Measurements from ENCODE around the gene SLC6A13.
"Not testable (repeated sequence)": the region's sequence is repeated elsewhere in the genome, so short reads cannot be mapped to it uniquely, and the experiment has no call there.

The SLC6A13 gene

DNA sequence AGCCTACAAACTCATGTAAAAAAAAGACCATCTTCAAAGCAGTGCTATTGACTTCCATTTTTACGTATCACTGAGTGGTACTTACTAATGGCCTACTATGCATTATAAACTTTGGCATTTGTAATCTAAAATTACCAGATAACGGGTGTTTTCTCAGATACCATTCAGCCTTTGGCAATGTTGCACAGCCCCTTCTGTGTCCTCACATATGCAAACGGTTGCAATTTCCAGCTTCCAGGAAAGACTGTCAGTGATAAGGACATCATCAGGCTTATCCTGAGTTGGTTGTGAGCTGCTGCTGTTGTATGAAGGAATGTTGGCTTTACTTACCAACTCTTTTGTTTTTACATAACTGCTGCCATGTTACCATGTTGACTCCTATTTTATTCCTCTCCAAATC lies 1.6 kb upstream of the SLC6A13 start:
- no peak for DNase-seq (ENCODE audit: low spot score)

DNA sequence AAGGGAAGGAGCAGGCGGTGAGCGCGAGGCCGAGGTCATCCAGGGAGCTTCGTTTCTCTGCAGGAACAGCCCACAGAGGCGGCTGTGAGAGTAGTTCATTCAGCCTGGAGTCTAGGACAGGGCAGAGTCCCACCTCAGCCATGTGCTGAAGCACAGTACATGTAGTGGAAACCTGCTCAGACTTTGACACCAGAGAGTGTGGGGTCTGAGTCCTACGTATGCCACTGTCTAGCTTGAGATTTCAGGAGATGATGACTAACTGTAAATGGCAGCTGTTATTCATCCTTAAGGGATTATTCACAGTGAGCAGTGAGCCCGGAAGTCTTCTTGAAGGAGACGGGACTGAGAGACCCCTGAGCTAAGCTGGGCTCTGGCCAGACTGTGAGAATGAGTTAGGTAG lies 938 bp upstream of the SLC6A13 start:
- DNase-seq (ENCODE audit: low spot score) = no peak

DNA sequence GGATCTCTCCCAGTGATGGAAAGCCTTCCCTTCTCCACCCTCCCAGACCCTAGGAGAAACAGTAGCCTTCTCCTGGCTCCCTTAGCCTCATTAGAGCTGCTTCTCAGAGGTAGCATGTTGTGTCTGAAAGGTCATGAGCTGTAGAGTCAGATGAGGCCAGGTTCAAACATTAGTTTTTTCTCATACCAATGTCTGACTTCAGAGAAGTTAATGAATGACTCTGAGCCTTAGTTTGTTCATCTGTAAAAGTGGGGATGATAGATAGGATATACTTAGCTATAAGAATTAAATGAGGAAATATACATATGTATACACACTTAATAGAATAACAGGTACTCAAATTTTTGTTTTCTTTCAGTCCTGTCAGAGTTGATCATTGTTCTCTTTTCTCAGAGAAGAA lies 523 bp downstream of the SLC6A13 start:
- DNase-seq (ENCODE audit: low spot score) = no peak

DNA sequence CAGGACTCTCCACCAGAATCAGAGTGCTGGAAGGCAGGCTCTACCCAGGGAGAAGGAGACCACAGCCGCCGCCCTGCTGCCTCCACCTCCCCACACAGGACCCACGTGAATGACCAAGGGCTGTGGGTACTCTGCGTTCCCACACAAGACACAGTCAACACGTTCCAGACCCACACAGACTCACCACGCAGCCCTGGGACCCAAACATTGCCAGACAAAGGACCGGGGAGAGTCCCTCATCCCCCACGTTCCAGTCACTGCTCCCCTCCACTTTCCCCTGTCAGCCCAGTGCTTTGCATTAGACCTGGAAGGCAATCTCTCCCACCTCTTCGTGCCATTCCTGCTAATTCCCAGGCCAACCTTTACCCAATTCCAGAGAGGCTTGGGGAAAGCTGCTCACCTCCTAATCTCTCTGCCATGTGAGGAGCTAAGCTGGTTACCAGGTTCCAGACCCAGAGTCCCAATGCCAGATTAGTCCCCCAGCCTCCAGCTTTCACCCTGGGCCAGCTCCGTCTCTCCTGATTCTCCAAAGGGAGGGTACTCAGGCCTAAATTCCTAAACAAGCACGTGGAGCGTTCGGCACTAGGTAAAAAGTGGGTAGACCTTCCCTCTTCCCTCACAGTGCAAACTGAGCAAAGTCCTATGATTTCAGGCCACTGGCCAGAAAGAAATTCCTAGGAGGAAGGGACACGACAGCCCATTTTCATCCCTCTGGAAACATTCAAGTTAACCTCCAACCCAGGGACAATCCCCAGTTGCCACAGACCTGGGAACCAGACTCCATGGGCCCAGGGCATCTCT lies 4.9 kb downstream of the SLC6A13 start:
- DNase-seq (ENCODE audit: low spot score) = no peak

DNA sequence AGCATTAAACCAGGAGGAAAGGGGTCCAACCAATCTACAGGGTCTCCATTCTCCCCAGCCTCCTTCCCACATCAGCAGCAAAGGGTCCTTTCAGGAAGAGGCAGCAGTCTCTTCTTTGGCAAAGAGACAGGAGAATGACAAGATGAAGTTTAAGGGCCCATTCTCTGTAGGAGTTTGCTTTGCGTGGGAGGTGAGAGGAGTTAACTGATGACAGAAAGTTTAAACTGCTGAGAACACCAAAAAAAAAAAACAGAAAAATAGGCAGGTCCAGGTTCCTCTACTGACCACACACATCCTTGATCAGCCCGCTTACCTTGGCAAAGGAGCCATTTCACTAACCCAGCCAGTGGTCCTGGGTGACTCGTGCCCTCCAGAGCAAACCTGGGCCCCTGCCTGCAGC lies 5.7 kb downstream of the SLC6A13 start:
- DNase-seq (ENCODE audit: low spot score) = no peak

DNA sequence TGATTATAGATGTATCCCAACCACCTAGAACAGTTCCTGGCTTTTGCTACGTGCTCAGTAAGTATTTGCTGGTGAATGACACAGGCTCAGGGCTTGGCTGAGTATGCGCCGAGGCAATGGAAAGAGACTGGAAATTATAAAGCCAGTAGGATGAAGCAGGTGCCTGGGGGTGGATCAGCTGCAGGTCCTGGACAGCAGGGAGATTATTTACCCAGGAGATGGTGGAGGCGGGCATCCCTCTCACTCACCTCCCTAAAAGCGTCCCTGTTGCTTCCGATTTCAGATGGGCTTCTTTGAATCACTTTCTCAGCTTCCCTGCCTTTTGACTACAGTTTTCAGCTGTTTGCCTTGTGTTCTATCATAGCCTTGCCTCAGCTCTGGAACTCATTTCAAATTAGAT lies 6.4 kb downstream of the SLC6A13 start:
- DNase-seq (ENCODE audit: low spot score) = no peak

DNA sequence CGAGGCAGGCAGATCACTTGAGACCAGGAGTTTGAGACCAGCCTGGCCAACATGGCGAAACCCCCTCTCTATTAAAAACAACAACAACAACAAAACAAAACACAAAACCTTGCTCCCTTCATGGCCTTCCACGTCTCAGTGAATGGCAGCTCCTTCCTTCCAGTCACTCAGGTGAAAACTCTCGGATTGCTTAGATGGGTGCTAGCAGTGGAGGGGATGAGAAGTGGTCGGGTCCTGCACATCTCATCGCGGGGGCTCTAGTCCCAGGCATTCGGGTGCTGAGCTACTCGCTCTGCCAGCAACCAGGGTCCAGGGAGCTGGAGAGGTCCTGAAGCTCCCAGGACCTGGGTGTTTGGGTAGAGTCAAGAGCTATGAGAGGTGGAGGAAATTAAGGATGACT lies 7.7 kb downstream of the SLC6A13 start:
- no peak for DNase-seq (ENCODE audit: low spot score)

DNA sequence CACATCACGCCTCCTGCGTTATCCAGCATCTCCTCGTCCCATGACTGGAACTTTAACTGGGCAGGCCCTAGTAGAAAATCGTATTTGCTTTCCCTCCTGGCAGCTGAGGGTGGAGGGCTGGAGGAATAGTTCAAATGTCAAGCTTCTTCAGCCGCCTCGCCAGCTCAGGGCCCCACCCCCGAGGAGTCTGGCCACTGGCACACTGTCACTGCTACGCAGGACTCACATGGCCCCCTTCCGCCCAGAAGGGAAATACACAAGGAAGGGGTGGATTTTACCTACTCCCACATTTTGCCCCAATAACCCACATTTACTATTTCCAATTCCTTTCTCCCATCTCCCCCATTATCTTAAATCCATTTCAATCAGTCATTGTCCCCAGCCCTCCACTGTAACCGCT lies 8.6 kb downstream of the SLC6A13 start:
- DNase-seq (ENCODE audit: low spot score) = no peak

DNA sequence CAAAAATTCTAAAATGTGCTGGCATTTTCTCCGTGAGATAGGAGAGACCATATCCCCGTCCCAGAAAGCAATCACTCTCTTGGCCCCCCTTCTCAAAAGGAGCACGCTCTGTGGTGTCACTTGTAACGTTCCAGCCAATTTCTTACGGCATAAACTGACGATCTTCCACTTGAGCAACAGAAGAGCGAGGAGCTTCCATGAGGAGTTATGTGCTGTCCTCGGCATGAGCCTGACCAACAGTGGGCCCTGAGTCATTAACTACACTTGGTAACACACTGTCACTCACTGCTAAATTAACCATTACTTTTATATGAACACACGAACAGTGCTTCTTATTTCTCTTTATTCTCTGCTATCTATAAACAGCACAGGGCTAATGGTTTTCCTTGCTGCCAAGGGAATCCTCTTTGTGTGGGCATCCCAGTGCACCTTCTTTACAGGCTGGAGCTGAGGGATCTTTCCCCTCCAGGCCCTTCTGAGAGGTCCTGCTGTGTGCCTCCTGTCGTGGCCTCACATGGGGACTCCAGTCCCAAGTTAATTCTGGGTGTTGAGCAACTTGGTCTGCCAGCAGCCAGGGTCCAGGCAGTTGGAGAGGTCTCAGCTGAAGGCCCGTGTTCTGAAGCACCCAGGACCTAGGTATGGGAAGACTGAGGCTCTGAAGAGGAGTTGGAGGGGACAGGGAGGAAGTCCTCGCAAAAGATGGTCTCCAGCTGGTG lies 9.4 kb downstream of the SLC6A13 start:
- no peak for DNase-seq (ENCODE audit: low spot score)

DNA sequence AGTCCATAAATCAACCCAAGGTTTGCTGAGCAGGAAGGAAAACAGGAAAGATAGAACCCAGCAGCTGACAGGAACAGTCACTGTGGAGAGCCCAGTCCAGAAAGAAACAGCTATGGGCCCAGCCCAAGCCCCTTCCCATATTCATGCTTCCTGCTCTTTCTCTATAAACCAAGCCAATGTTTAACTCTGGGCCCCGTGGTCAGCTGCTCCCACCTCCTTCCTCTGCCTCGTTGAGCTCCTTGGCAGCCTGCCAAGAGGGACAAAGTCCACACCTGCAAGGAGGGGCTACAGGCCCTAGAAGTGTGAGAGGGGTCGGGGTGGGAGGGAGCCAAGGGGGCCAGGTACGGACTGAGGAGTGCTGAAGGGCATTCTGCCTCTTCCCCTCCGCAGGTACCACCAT lies 10.0 kb downstream of the SLC6A13 start:
- DNase-seq (ENCODE audit: low spot score) = no peak

DNA sequence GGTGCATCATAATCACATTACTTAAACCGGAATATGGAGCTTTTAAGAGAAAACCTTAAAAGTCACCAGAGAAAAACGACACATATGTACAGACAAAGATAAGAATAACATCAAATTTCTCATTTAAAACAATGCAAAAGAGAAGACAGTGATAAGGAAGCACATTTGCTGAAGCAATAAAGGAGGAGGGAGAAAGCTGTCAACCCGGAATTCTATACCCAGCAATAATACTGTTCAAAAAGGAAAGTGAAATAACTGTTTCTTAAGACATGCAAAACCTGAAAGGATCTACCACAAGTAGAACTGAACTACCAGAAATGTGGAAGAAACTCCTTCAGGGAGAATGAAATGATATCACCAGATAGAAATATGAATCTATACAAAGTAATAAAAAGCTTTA lies 15.4 kb downstream of the SLC6A13 start:
- DNase-seq (ENCODE audit: low spot score) = no peak

DNA sequence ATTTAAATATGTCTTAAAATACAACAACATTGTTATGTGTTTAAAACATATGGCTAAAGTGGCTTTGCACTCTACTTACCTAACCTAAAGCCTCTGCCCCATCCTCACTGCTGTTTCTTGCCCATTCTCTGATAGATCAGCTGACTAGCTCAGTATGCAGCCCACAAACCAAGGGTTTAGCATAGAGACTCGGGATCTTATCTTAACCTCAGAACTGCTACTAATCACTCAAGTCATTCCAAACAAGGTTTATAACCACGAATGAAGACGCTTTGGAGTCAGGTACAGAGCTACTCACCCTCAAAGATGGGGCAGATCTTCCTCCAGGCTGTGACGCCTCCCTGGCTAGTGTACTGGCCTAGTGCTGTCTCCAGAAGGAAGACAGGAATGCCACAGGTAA lies 19.3 kb downstream of the SLC6A13 start:
- DNase-seq (ENCODE audit: low spot score) = no peak

DNA sequence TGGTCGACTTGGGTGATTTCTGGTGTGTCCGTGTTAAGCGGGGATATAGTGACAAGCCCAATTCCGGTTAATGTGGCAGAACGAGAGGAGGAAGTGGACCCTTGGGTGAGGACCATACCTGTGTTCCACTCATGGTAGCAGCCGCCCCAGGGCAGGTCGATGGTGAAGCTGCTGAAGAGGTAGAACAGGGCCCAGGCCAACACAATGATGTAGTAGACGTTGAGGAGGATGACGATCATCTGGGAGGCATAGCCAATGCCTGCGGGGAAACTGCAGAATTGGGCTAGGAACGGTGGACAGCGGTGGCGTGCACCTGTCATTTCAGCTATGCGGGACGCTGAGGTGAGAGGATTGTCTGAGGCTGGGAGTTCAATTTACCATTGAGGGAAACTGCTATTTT lies 20.1 kb downstream of the SLC6A13 start:
- DNase-seq (ENCODE audit: low spot score) = no peak

DNA sequence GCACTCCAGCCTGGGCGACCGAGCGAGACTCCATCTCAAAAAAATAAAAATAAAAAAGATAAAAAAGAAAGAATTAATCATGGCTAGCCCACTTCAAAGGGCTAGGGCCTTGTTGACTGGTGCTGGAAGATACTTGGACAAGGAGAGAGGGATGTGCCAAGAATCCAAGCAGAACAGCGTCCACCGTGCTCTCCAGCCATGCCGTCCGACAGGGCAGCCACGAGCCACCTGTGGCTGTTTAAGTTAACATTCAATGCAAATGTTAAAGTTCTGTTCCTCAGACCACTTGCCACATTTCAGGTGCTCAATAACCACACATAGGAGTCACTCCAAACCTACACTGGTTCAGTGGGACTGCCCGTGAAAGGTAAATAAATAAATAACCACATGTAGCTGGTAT lies 21.4 kb downstream of the SLC6A13 start:
- no peak for DNase-seq (ENCODE audit: low spot score)

DNA sequence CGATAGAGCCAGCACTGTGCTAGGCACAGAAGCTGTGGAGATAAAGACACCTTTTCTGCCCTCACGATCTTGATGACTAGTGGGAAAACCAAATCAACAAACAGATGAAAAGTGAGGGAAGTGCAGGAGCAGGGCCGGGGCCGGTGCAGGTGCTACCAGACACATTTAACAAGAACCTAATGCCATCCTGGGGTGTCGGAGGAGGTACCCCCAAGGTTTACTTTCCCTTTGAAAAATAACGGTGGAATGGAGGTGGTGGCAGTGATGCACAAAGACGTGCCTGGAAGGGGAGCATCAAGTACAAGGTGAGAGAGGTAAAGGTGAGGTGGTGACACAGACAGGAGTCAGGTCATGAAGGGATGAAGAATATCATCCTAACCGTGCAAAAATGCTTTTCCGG lies 22.1 kb downstream of the SLC6A13 start:
- no peak for DNase-seq (ENCODE audit: low spot score)

DNA sequence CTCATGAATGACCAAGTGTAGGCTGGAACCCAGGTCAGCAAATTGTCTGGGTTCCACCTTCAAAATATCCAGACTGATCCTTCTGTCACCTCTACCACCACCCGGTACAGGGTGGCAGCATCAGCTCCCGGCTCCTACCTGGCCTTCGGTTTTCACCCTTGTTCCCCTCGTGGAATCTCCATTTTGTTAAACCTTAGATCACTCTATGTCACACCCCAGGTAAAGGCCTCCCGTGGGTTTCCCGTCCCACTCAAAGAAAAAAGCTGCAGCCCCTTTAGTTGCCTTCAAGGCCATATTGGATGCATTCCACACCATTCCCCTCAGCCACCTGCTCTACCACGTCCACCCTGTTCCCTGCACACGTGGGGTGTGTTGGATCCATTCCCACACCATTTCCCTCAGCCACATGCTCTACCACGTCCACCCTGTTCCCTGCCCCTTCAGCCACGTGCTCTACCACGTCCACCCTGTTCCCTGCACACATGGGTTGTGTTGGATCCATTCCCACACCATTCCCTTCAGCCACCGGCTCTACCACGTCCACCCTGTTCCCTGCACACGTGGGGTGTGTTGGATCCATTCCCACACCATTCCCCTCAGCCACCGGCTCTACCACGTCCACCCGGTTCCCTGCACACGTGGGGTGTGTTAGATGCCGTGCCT lies 23.8 kb downstream of the SLC6A13 start:
- DNase-seq (ENCODE audit: low spot score) = no peak

DNA sequence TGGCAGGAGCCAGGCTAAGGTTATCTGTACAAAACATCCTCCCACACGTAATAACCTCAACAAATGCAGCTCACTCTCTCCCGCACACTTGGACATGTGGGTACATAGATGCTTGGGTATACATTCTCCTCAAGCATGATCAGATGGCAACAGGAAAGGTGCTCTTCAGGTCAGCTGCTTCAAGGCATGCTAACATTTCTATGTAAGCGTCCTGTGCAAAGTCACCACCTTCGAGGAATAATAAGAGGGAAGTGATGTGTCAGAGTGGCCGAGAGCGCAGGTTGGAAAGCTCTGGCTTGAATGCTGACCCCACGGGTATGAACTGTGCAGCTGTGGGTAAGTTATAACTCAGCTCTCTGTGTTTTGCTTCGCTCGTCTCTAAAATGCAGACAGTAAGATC lies 24.5 kb downstream of the SLC6A13 start:
- DNase-seq (ENCODE audit: low spot score) = no peak

DNA sequence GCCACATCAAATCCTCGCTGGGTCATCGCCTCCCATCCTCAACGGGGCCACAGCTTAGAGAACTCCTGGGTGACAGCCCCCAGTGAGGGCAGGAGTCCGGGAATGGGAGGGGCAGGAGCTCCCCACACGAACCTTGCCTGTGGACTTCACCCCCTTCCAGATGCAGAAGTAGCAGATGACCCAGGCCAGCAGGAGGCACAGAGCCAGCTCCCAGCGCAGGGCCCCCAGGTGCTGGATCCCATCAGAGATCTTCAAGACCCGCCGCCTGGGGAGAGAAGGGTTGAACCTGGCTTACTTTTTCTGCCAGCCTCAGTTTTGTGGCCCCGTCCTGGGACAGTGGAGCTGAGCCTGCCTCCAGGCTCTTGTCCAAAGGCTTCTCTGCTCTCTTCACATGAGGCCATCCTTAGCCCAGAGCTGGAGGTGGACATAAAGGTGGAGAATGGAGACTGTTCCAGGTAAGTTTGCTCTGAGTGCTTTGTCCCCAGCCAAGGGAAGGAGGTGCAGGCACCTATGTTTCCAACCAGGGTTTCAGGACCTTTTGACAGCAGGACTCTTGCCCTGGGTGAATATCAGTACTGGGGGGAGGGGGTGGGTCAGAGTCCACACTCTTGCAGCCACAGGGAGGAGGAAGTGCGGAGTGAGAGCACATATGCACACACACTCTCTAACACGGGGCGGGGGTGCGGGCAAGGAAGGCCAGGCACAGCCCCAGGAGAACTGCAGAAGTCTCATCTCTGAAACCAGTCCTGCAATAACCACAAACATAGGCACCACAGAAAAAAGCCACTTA lies 25.4 kb downstream of the SLC6A13 start:
- no peak for DNase-seq (ENCODE audit: low spot score)

DNA sequence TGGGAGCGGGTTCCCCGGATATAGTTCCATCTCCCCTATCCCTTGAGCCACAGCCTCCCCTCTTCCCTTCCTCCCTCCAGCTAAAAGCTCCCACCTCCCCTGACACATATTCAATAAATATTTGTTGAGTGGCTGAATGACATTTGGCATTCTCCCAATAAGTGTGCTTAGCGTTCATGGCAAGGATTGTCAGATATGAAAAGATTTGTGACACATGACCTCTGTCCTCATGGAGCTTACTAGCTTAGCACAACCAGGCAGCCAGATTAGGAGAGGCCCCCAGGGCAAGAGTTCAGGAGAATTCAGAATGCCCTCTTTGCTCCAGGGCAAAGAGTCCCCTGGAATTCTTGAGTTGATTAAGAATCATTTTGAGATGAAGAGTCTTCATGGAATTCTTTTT lies 26.2 kb downstream of the SLC6A13 start:
- DNase-seq (ENCODE audit: low spot score) = no peak

DNA sequence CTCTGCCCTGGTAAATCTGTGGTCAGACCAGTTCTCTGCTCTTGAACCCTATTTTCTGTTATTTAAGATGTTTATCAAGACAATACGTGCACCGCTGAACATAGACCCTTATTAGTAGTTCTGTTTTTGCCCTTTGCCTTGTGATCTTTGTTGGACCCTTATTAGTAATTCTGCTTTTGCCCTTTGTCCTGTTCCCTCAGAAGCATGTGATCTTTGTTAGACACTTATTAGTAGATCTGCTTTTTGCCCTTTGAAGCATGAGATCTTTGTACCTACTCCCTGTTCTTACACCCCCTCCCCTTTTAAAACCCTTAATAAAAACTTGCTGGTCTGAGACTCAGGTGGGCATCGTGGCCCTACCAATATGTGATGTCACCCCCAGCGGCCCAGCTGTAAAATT lies 26.7 kb downstream of the SLC6A13 start:
- DNase-seq (ENCODE audit: low spot score) = not testable (repeated sequence)

DNA sequence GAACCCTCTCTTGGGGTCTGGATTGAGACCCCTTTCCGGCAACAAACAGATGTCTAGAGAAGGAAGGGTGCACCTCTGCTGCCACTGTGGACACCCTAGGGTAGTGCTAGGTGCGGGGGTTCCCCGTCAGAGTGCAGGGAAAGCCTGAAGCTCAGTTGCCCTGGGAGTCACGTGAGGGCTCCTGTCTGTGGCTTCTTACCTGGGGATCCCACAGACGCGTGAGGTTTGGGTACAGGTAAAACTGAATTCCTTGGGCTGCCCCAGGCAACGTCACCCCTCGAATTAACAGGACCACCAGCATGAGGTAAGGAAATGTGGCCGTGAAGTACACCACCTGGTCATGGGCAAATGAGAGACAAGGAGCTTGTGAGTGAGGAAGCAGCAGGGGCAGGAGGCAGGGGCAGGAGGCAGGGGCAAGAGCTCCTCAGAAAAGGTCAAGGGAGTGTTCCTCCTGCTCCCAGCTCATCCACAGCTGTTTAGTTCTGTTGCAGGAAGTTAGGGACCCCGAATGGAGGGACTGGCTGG lies 27.7 kb downstream of the SLC6A13 start:
- DNase-seq (ENCODE audit: low spot score) = no peak

DNA sequence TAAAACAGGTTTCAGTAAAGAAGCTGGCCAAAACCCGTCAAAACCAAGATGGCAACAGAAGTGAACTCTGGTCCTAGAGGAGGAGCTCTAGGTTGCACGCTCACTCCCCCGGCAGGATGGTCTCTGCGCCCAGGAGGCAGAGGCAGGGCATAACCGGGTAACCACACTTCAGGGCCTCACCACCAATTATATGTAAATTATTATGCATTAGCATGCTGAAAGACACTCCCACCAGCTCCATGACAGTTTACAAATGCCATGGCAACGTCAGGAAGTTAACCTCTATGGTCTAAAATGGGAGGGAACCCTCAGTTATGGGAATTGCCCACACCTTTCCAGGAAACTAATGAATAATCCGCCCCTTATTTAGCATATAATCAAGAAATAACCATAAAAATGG lies 28.6 kb downstream of the SLC6A13 start:
- no peak for DNase-seq (ENCODE audit: low spot score)
